Limb (tissue), 2 donors: ENCODE results near the gene ARHGEF28.

Experiments
- DNase-seq, 2 donors: peaks; one replicate each; pipeline ENCODE4 v3.0.0-alpha.2; 2016; ENCODE audit errors: extremely low spot score in 2 of 2

ARHGEF28 gene

GRCh38 chr5:73900566-73900965, 274.6 kb downstream of the ARHGEF28 start:
- DNase-seq: no peak

GRCh38 chr5:73901043-73901442, 275.0 kb downstream of the ARHGEF28 start:
- DNase-seq: no peak

- no peak for DNase-seq
These were observed 275.5 kb downstream of the ARHGEF28 start for GRCh38 chr5:73901455-73901854.

DNA sequence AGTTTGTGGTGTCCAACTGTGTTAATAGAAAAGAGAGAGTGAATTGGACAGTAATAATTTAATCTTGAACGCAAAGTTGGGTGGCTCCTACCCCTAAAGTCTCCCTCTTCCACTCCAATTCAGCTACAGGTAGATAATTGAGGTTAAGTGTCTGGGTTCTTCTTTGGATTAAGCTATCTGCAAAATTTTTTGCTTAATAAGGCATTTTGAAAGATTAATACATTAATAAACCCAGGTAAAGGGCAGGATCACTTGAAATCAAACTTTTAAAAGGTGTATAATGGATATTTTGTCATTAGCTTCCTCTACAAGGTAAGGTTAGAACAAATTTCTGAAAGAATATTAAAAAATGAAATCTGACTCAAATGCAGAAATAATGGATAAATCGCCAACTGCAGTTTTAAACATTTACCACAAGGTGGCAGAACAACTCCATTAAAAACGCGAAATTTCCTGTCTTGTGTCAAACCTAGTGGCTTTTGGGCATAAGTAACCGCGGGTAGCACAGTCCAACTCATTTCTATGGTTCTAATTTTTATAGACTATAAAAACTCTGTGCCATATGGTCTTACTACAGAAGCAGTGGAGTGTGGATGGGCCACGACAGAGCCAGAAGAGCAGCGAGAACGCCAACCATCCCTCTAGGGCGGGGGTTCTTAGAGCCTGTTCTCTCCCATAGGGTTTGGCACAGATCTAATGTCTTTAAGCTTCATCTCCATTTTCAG, 276.5 kb downstream of the ARHGEF28 start:
- DNase-seq: peak; percentile 55 to 85

- DNase-seq: no peak
These were observed 277.2 kb downstream of the ARHGEF28 start for GRCh38 chr5:73903169-73903568.

DNA sequence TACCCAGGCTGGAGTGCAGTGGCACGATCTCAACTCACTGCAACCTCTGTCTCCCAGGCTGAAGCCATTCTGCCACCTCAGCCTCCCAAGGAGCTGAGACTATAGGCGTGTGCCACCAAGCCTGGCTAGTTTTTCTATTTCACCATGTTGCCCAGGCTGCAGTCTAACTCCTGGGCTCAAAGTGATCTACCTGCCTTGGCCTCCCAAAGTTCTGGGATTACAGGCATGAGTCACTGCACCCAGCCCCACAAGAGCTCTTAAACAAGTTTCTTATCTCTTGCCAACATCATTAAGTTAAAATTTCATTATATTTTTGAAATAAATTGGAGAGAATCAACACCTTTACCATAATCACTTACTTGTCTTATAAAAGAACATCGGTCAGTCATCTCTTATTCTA, 280.3 kb downstream of the ARHGEF28 start:
- no peak for DNase-seq

DNA sequence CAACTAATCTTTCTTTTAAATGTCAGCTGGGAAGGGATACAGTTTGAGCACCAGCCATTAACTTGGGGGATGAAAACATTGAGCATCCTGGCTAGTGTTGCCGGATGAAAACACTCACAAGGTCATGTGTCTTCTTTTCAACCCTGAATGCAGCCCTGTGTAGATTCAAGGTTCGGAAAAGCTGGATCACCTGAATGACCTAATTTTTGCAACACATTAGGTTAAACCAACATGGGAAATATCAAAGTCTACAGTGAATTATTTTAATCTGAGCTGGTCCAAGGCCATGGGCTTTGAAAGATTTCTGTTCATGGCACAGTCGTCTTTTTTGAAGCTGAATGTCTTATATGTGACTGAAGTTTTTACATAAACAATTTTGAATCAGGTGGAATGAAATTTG, 281.2 kb downstream of the ARHGEF28 start:
- DNase-seq: no peak

DNA sequence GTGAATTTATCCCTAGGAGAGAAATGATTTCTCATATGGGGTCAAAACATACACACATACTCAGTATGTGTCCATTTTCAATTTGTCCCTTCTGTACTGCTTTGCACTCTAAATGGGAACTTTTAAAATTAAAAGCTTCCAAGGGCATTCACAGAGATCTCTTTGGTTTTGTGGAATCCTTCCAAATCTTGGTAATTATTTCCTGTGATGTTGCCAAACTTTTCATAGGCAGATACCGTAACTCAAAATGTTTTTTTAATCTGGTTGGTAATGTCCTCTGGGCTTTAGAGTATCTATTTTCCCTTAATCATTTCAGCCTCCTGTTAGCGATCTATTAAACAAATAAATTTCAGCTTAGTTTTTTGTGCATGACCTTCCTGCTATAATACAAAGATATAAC, 282.4 kb downstream of the ARHGEF28 start:
- peak in 1 of 2 donors; percentile 44 for DNase-seq

DNA sequence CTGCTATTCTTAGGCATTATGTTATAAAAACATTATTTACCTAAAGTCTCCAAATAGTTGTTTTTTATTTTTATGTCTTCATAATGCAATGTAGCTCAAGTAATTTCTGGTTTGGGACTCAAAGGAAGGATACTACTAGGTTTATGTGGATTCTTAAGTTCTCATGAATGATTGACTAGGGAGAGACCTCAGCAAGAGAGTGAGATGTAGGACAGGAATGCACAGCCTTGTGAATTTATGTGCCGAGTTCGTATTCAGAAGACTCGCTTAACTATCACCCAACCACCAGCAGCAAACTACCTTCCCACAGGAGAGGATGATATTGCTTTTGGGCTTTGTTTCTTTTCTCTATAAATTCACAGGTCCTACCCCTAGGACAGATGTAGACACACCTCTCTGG, 282.9 kb downstream of the ARHGEF28 start:
- no peak for DNase-seq

DNA sequence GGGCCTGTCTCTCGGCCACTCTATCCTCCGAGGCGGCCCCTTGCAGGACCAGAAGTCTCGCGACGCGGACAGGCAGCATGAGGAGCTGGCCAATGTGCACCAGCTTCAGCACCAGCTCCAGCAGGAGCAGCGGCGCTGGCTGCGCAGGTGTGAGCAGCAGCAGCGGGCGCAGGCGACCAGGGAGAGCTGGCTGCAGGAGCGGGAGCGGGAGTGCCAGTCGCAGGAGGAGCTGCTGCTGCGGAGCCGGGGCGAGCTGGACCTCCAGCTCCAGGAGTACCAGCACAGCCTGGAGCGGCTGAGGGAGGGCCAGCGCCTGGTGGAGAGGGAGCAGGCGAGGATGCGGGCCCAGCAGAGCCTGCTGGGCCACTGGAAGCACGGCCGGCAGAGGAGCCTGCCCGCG, 283.5 kb downstream of the ARHGEF28 start:
- DNase-seq: no peak

- peak in 1 of 2 donors; percentile 44 for DNase-seq
These were observed 285.9 kb downstream of the ARHGEF28 start for GRCh38 chr5:73911761-73912393.

- no peak for DNase-seq
These were observed 286.9 kb downstream of the ARHGEF28 start for GRCh38 chr5:73912821-73913271.

GRCh38 chr5:73913971-73914370, 288.0 kb downstream of the ARHGEF28 start:
- no peak for DNase-seq

GRCh38 chr5:73915345-73915744, 289.3 kb downstream of the ARHGEF28 start:
- DNase-seq: no peak

- DNase-seq: no peak
These were observed 291.4 kb downstream of the ARHGEF28 start for GRCh38 chr5:73917433-73917832.

DNA sequence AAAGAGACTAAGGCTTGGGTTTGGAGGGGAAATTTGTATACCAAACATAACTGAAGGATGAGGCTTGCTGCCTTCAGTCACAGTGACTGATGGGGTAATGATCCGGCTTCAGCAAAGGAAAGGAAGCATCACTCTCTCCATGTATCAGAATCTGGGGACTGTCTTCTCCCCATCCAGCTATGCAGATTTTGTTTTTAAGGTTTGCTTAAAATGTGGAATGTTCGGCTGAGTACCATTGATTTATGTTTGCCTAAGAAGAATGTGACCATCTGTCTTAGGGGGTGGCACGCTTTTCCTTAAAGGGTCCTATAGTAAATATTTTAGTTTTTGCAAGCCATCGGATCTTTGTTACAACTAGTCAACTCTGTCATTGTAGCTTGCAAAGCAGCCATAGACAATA, 291.9 kb downstream of the ARHGEF28 start:
- no peak for DNase-seq

DNA sequence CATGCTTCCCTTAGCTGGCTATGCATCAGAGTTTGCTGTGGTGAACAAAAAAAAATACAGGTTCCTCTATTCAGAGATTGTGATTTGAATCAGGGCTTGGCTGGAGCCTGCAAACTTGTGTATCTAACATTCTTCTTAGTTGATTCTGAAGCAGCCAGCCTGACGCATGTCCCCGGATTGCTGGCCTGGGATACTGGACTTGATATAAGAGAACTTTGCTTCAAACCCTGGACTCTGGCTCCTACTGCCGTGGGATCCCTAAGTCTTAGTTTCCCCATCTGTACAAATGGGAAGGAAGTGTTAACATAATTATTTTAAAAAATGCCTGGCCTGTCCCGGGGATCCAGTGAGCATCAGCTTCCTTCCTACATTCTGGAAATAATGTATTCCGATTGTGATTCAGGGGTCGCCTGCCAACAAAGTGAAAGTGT, 292.8 kb downstream of the ARHGEF28 start:
- DNase-seq: no peak

GRCh38 chr5:73921741-73922140, 295.7 kb downstream of the ARHGEF28 start:
- DNase-seq: no peak

- DNase-seq: no peak
These were observed 296.2 kb downstream of the ARHGEF28 start for GRCh38 chr5:73922224-73922623.

GRCh38 chr5:73922875-73923557, 297.0 kb downstream of the ARHGEF28 start:
- DNase-seq: no peak

DNA sequence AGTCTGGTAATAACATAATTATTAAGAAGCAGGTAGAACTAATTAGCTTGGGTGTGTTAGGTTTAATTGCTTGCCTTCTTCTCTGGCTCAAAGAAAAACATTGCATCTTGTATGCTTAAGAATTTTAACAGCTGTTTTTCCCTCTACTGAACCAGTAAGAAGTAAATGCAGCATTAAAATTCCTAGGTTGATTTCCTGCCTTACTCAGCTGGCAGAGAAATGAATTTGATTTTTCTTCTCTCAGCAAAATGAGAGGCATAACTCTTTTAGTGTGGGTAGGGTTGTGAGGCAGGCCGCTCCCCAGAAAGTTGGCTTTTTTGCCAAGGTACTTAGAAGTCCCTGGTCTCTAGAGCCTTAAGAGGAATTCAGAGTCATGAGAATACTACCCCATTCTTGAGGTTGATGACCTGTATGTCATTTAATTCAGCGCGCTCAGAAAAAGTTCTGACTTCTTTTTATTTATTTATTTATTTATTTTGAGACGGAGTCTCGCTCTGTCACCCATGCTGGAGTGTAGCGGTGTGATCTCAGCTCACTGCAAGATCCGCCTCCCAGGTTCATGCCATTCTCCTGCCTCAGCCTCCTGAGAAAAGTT, 302.6 kb downstream of the ARHGEF28 start:
- no peak for DNase-seq

GRCh38 chr5:73935719-73936118, 309.7 kb downstream of the ARHGEF28 start:
- DNase-seq: no peak
